ENCODE results near the gene TXNDC12.
"Not testable (repeated sequence)": the region's sequence is repeated elsewhere in the genome, so short reads cannot be mapped to it uniquely, and the experiment has no call there.

The TXNDC12 gene

GRCh38 chr1:52053862-52054261, 1.1 kb downstream of the TXNDC12 start:
- no peak for DNase-seq (ENCODE audit: insufficient read length, low spot score)
- no peak for FAIRE-seq

- not testable (repeated sequence) for FAIRE-seq; DNase-seq (ENCODE audit: insufficient read length, low spot score)
These were observed 5.7 kb downstream of the TXNDC12 start for GRCh38 chr1:52049337-52049736.

GRCh38 chr1:52045666-52046195, 9.3 kb downstream of the TXNDC12 start:
- not testable (repeated sequence) for DNase-seq (ENCODE audit: insufficient read length, low spot score); FAIRE-seq

- no peak for DNase-seq (ENCODE audit: insufficient read length, low spot score)
- FAIRE-seq: no peak
These were observed 9.8 kb downstream of the TXNDC12 start for GRCh38 chr1:52045236-52045635.

- DNase-seq (ENCODE audit: insufficient read length, low spot score) (no peak), FAIRE-seq (no peak)
These were observed 13.3 kb downstream of the TXNDC12 start for GRCh38 chr1:52041551-52042185.

GRCh38 chr1:52037909-52038308, 17.1 kb downstream of the TXNDC12 start:
- no peak for DNase-seq (ENCODE audit: insufficient read length, low spot score)
- no peak for FAIRE-seq

- DNase-seq (ENCODE audit: insufficient read length, low spot score) (no peak), FAIRE-seq (no peak)
These were observed 17.6 kb downstream of the TXNDC12 start for GRCh38 chr1:52037402-52037814.

GRCh38 chr1:52034050-52034384, 21.0 kb downstream of the TXNDC12 start:
- DNase-seq (ENCODE audit: insufficient read length, low spot score): no peak
- no peak for FAIRE-seq

GRCh38 chr1:52033190-52034049, 21.6 kb downstream of the TXNDC12 start, which contains the start of gene KTI12:
Gene KTI12, minus strand, starts transcription at chr1:52033810. Its CDS starts 49 bp downstream, at chr1:52033761.
- DNase-seq (ENCODE audit: insufficient read length, low spot score): peak; percentile 87
- FAIRE-seq: no peak

GRCh38 chr1:52032785-52033131, 22.2 kb downstream of the TXNDC12 start:
- FAIRE-seq: no peak
- no peak for DNase-seq (ENCODE audit: insufficient read length, low spot score)

GRCh38 chr1:52032124-52032784, 22.7 kb downstream of the TXNDC12 start:
- no peak for FAIRE-seq
- no peak for DNase-seq (ENCODE audit: insufficient read length, low spot score)

GRCh38 chr1:52028839-52029238, 26.2 kb downstream of the TXNDC12 start:
- DNase-seq (ENCODE audit: insufficient read length, low spot score): not testable (repeated sequence)

GRCh38 chr1:52028328-52028727, 26.7 kb downstream of the TXNDC12 start:
- FAIRE-seq: no peak

More at GRCh38 chr1:52028839-52029238, 26.2 kb downstream of the TXNDC12 start:
- FAIRE-seq: not testable (repeated sequence)

GRCh38 chr1:52026278-52026677, 28.7 kb downstream of the TXNDC12 start:
- DNase-seq (ENCODE audit: insufficient read length, low spot score) (no peak), FAIRE-seq (no peak)

More at GRCh38 chr1:52028328-52028727, 26.7 kb downstream of the TXNDC12 start:
- no peak for DNase-seq (ENCODE audit: insufficient read length, low spot score)

- FAIRE-seq (no peak), DNase-seq (ENCODE audit: insufficient read length, low spot score) (no peak)
These were observed 32.9 kb downstream of the TXNDC12 start for GRCh38 chr1:52022133-52022532.

GRCh38 chr1:52008071-52008809, 46.8 kb downstream of the TXNDC12 start:
- FAIRE-seq: no peak
- no peak for DNase-seq (ENCODE audit: insufficient read length, low spot score)

GRCh38 chr1:52007215-52008002, 47.6 kb downstream of the TXNDC12 start:
- DNase-seq (ENCODE audit: insufficient read length, low spot score): no peak
- no peak for FAIRE-seq

GRCh38 chr1:52006081-52006553, 48.9 kb downstream of the TXNDC12 start:
- not testable (repeated sequence) for DNase-seq (ENCODE audit: insufficient read length, low spot score); FAIRE-seq

- not testable (repeated sequence) for DNase-seq (ENCODE audit: insufficient read length, low spot score); FAIRE-seq
These were observed 49.4 kb downstream of the TXNDC12 start for GRCh38 chr1:52005548-52005947.

Data from HTR-8/SVneo (cell line).